ENCODE results near the gene OR10X1. TPM values are rescaled to one million over a fixed set of nuclear protein-coding genes. Genes with fewer than 3 reads are reported as not detected.

The OR10X1 gene
- total RNA-seq, 2 donors from 2014 or later = not detected

GRCh38 chr1:158572226-158572625, 7.5 kb downstream of the OR10X1 start:
- Mint-ChIP-seq H3K4me1 (no peaks in the 10 kb centered on the region), H3K27ac (no peak overlapping the region), H3K4me3 (no peak overlapping the region), H3K36me3 (ENCODE audit: low read depth) (no peaks in the 10 kb centered on the region), H3K9me3 (no peaks in the 10 kb centered on the region), H3K27me3 (ENCODE audit: insufficient read depth) (no peaks in the 10 kb centered on the region)
- no peak overlapping the region for H3K9ac ChIP-seq (ENCODE audit: extremely low read depth, low read length, poor library complexity, severe bottlenecking)
- no peak overlapping the region for H3K4me3 ChIP-seq (ENCODE audit: low read length)
- H3K36me3 ChIP-seq (ENCODE audit: control insufficient read depth, insufficient read depth, low read length) = no peaks in the 10 kb centered on the region
- no peaks in the 10 kb centered on the region for H3K27me3 ChIP-seq (ENCODE audit: control insufficient read depth, insufficient read depth, low read length, poor library complexity, severe bottlenecking)
- no peaks in the 10 kb centered on the region for H3K9me3 ChIP-seq (ENCODE audit: control insufficient read depth, low read length)
- 94% methylated on average over 1 of the region's 1 CpG; no CpG with 5 or more reads in 1 of the 2 experiments for WGBS, 2 experiments (ENCODE audit: insufficient coverage in 1 of 2, insufficient read length in 1 of 2)
- no peak overlapping the region for H3K27ac ChIP-seq (ENCODE audit: low read depth, low read length)
- no peaks in the 10 kb centered on the region for H3K4me1 ChIP-seq (ENCODE audit: control insufficient read depth, insufficient read depth, low read length)
- TF ChIP-seq CTCF (conservative IDR thresholded peaks at IDR 0.05) = no peak
- DNase-seq = no peak

GRCh38 chr1:158570480-158570879, 9.2 kb downstream of the OR10X1 start, which contains the start of gene OR6P1:
Gene OR6P1 (minus strand): TSS chr1:158570580. CDS start chr1:158563604, 6,976 bp downstream.
- H3K27me3 ChIP-seq (ENCODE audit: control insufficient read depth, insufficient read depth, low read length, poor library complexity, severe bottlenecking) = no peaks in the 10 kb centered on the region
- no peak for DNase-seq
- no peaks in the 10 kb centered on the region for H3K9me3 ChIP-seq (ENCODE audit: control insufficient read depth, low read length)
- 88 to 90% methylated on average over 1 to 3 of the region's 3 CpGs for WGBS, 2 experiments (ENCODE audit: insufficient coverage in 1 of 2, insufficient read length in 1 of 2)
- H3K4me1 Mint-ChIP-seq = no peaks in the 10 kb centered on the region
- no peaks in the 10 kb centered on the region for H3K36me3 Mint-ChIP-seq (ENCODE audit: low read depth)
- no peaks in the 10 kb centered on the region for H3K4me1 ChIP-seq (ENCODE audit: control insufficient read depth, insufficient read depth, low read length)
- H3K36me3 ChIP-seq (ENCODE audit: control insufficient read depth, insufficient read depth, low read length) = no peaks in the 10 kb centered on the region
- no peak within 1 kb of the TSS for H3K4me3 Mint-ChIP-seq
- H3K9me3 Mint-ChIP-seq = no peaks in the 10 kb centered on the region
- no peak within 1 kb of the TSS for H3K9ac ChIP-seq (ENCODE audit: extremely low read depth, low read length, poor library complexity, severe bottlenecking)
- H3K27me3 Mint-ChIP-seq (ENCODE audit: insufficient read depth) = no peaks in the 10 kb centered on the region
- no peak within 1 kb of the TSS for H3K27ac ChIP-seq (ENCODE audit: low read depth, low read length)
- H3K27ac Mint-ChIP-seq = no peak within 1 kb of the TSS
- no peak for TF ChIP-seq CTCF (conservative IDR thresholded peaks at IDR 0.05)
- H3K4me3 ChIP-seq (ENCODE audit: low read length) = no peak within 1 kb of the TSS

- Histone ChIP-seq H3K9ac (ENCODE audit: extremely low read depth, low read length, poor library complexity, severe bottlenecking) (no peak overlapping the region), H3K9me3 (ENCODE audit: control insufficient read depth, low read length) (no peaks in the 10 kb centered on the region), H3K27me3 (ENCODE audit: control insufficient read depth, insufficient read depth, low read length, poor library complexity, severe bottlenecking) (no peaks in the 10 kb centered on the region), H3K36me3 (ENCODE audit: control insufficient read depth, insufficient read depth, low read length) (no peaks in the 10 kb centered on the region), H3K4me3 (ENCODE audit: low read length) (no peak overlapping the region), H3K27ac (ENCODE audit: low read depth, low read length) (no peak overlapping the region), H3K4me1 (ENCODE audit: control insufficient read depth, insufficient read depth, low read length) (no peaks in the 10 kb centered on the region)
- no peaks in the 10 kb centered on the region for H3K4me1 Mint-ChIP-seq
- peaks cover 2% of the 10 kb centered on the region for H3K27me3 Mint-ChIP-seq (ENCODE audit: insufficient read depth)
- H3K36me3 Mint-ChIP-seq (ENCODE audit: low read depth) = no peaks in the 10 kb centered on the region
- no peak overlapping the region for H3K27ac Mint-ChIP-seq
- TF ChIP-seq CTCF (conservative IDR thresholded peaks at IDR 0.05) = no peak
- DNase-seq = no peak
- WGBS, 2 experiments (ENCODE audit: insufficient coverage in 1 of 2, insufficient read length in 1 of 2) = 88 to 100% methylated on average over 1 to 2 of the region's 2 CpGs
- H3K9me3 Mint-ChIP-seq = no peaks in the 10 kb centered on the region
- no peak overlapping the region for H3K4me3 Mint-ChIP-seq
These were observed 15.1 kb downstream of the OR10X1 start for GRCh38 chr1:158564608-158565007.
